ENCODE measurements around the gene CDC14A. TPM values are rescaled to one million over a fixed set of nuclear protein-coding genes. Genes with fewer than 3 reads are reported as not detected.

The CDC14A gene
- total and polyA plus RNA-seq, 2 donors = 8.3 to 9.8 TPM

- Histone ChIP-seq H3K27me3 (ENCODE audit: control insufficient read depth in 2 of 2, insufficient read depth in 1 of 2, low read length in 1 of 2) (no peaks in the 10 kb centered on the region), H3K4me1 (ENCODE audit: control insufficient read depth in 2 of 2, insufficient read depth in 2 of 2, low read length in 2 of 2) (peaks cover 2 to 20% of the 10 kb centered on the region in 2 donors), H3K36me3 (ENCODE audit: control insufficient read depth in 2 of 2, insufficient read depth in 2 of 2, low read length in 1 of 2) (peaks cover 0 to 2% of the 10 kb centered on the region in 2 donors), H3K4me3 (ENCODE audit: low read length in 2 of 2) (no peak overlapping the region), H3K9me3 (ENCODE audit: control insufficient read depth in 2 of 2, insufficient read depth in 1 of 2, low read length in 1 of 2) (no peaks in the 10 kb centered on the region), H3K27ac (ENCODE audit: low read depth in 1 of 2, low read length in 1 of 2) (peak overlapping the region in 1 of 2 donors; percentile 14)
- no peak for DNase-seq (ENCODE audit: low read depth in 6 of 9, low spot score in 9 of 9)
- WGBS = 90% methylated on average over 3 of the region's 3 CpGs
Measured at GRCh38 chr1:100438789-100439188, 86.5 kb downstream of the CDC14A start.

DNA sequence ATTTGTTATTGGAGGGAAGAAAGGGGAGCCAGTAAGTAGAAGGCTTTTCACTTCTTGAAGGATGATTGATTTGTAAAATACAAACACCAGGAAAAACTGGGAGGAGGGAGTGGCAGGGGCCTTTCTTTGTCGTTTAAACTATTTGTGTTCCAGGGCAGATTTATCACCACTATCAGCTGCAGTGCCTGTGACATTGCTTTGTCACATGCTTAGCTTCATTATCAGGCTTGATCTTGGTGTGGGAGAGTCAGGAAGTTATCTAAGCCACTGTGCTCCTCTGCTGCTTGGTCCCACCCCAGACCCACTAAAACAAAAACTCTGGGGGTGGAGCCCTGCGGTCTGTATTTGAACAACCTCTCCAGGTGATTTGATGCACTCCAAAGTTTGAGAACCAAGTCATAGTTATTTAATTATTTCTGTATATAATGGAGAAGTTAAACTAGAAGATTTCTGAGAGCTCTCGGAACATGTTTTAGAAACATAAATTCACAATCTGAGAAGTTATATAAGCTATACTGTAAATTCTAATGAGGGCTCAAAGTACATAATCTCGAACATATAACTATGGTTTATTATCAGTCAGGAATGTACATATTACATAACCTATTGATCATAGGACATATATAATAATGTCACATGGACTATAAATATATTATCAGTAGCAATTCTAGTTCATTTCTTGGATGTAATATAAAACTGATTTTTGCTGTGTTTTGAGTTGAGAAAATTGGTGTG, 87.9 kb downstream of the CDC14A start:
- WGBS = 29% methylated on average over 4 of the region's 4 CpGs
- Histone ChIP-seq H3K27me3 (ENCODE audit: control insufficient read depth in 2 of 2, insufficient read depth in 1 of 2, low read length in 1 of 2) (no peaks in the 10 kb centered on the region), H3K4me1 (ENCODE audit: control insufficient read depth in 2 of 2, insufficient read depth in 2 of 2, low read length in 2 of 2) (peaks cover 2 to 27% of the 10 kb centered on the region in 2 donors), H3K27ac (ENCODE audit: low read depth in 1 of 2, low read length in 1 of 2) (peak overlapping the region in 1 of 2 donors; percentile 69), H3K9me3 (ENCODE audit: control insufficient read depth in 2 of 2, insufficient read depth in 1 of 2, low read length in 1 of 2) (no peaks in the 10 kb centered on the region), H3K36me3 (ENCODE audit: control insufficient read depth in 2 of 2, insufficient read depth in 2 of 2, low read length in 1 of 2) (peaks cover 0 to 4% of the 10 kb centered on the region in 2 donors), H3K4me3 (ENCODE audit: low read length in 2 of 2) (no peak overlapping the region)
- peak in 6 of 9 donors; percentile 38 to 89 (median 72) for DNase-seq (ENCODE audit: low read depth in 6 of 9, low spot score in 9 of 9)

GRCh38 chr1:100441146-100441545, 88.8 kb downstream of the CDC14A start:
- Histone ChIP-seq H3K27me3 (ENCODE audit: control insufficient read depth in 2 of 2, insufficient read depth in 1 of 2, low read length in 1 of 2) (no peaks in the 10 kb centered on the region), H3K36me3 (ENCODE audit: control insufficient read depth in 2 of 2, insufficient read depth in 2 of 2, low read length in 1 of 2) (peaks cover 0 to 4% of the 10 kb centered on the region in 2 donors), H3K4me3 (ENCODE audit: low read length in 2 of 2) (no peak overlapping the region), H3K4me1 (ENCODE audit: control insufficient read depth in 2 of 2, insufficient read depth in 2 of 2, low read length in 2 of 2) (peaks cover 2 to 27% of the 10 kb centered on the region in 2 donors), H3K9me3 (ENCODE audit: control insufficient read depth in 2 of 2, insufficient read depth in 1 of 2, low read length in 1 of 2) (no peaks in the 10 kb centered on the region), H3K27ac (ENCODE audit: low read depth in 1 of 2, low read length in 1 of 2) (peak overlapping the region in 1 of 2 donors; percentile 51)
- WGBS = 84% methylated on average over 2 of the region's 2 CpGs
- peak in 1 of 9 donors; percentile 62 for DNase-seq (ENCODE audit: low read depth in 6 of 9, low spot score in 9 of 9)

DNA sequence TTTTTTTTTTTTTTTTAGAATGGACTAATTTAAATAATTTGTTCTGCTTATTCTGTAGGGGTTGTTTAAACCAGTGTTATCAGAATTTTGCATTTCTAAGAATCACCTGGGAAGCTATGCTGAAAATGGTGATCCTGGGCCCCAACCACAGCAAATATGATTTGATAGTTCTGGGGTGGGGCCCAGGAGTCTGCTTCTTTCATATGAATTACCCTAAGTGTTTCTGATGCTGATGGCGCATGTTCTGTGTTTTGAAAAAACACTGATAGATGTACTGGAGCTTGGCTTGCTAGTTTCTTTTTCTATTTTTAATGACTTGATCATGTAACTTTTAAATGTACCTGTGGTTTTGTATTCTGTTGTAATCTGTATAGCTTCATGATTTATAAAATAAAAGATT, 89.3 kb downstream of the CDC14A start:
- H3K36me3 ChIP-seq (ENCODE audit: control insufficient read depth in 2 of 2, insufficient read depth in 2 of 2, low read length in 1 of 2) = peaks cover 0 to 4% of the 10 kb centered on the region in 2 donors
- no peaks in the 10 kb centered on the region for H3K9me3 ChIP-seq (ENCODE audit: control insufficient read depth in 2 of 2, insufficient read depth in 1 of 2, low read length in 1 of 2)
- H3K27me3 ChIP-seq (ENCODE audit: control insufficient read depth in 2 of 2, insufficient read depth in 1 of 2, low read length in 1 of 2) = no peaks in the 10 kb centered on the region
- H3K4me3 ChIP-seq (ENCODE audit: low read length in 2 of 2) = no peak overlapping the region
- DNase-seq (ENCODE audit: low read depth in 6 of 9, low spot score in 9 of 9) = no peak
- H3K4me1 ChIP-seq (ENCODE audit: control insufficient read depth in 2 of 2, insufficient read depth in 2 of 2, low read length in 2 of 2) = peaks cover 2 to 27% of the 10 kb centered on the region in 2 donors
- peak overlapping the region in 1 of 2 donors; percentile 51 for H3K27ac ChIP-seq (ENCODE audit: low read depth in 1 of 2, low read length in 1 of 2)
- WGBS = 89% methylated on average over 1 of the region's 1 CpG

- Histone ChIP-seq H3K36me3 (ENCODE audit: control insufficient read depth in 2 of 2, insufficient read depth in 2 of 2, low read length in 1 of 2) (peaks cover 0 to 4% of the 10 kb centered on the region in 2 donors), H3K4me3 (ENCODE audit: low read length in 2 of 2) (no peak overlapping the region), H3K9me3 (ENCODE audit: control insufficient read depth in 2 of 2, insufficient read depth in 1 of 2, low read length in 1 of 2) (no peaks in the 10 kb centered on the region), H3K27ac (ENCODE audit: low read depth in 1 of 2, low read length in 1 of 2) (peak overlapping the region; percentile 56 to 62), H3K27me3 (ENCODE audit: control insufficient read depth in 2 of 2, insufficient read depth in 1 of 2, low read length in 1 of 2) (no peaks in the 10 kb centered on the region), H3K4me1 (ENCODE audit: control insufficient read depth in 2 of 2, insufficient read depth in 2 of 2, low read length in 2 of 2) (peaks cover 0 to 24% of the 10 kb centered on the region in 2 donors)
- WGBS = 60% methylated on average over 7 of the region's 7 CpGs
- DNase-seq (ENCODE audit: low read depth in 6 of 9, low spot score in 9 of 9) = no peak
Measured at GRCh38 chr1:100443811-100444571, 91.7 kb downstream of the CDC14A start.

DNA sequence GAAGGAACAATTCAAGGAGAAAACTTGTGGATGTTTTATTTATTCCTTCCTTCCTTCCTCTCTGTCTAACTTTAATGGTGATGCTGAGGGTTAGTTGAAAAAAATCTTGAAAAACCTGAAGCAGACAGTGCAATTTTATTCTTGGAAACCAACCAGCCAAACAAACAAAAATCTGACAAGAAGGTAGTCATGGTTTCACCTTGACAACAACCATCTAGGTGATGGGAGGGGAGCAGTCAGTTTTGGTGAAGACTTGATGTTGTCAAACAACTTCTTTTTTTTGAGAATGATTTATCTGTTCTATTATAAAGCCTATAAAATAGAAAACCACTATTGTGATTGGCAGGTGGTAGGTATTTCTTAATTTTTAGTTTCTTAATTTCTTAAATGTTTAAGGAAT, 93.3 kb downstream of the CDC14A start:
- Histone ChIP-seq H3K4me1 (ENCODE audit: control insufficient read depth in 2 of 2, insufficient read depth in 2 of 2, low read length in 2 of 2) (peaks cover 0 to 12% of the 10 kb centered on the region in 2 donors), H3K27me3 (ENCODE audit: control insufficient read depth in 2 of 2, insufficient read depth in 1 of 2, low read length in 1 of 2) (no peaks in the 10 kb centered on the region), H3K27ac (ENCODE audit: low read depth in 1 of 2, low read length in 1 of 2) (peak overlapping the region in 1 of 2 donors; percentile 18), H3K4me3 (ENCODE audit: low read length in 2 of 2) (no peak overlapping the region), H3K36me3 (ENCODE audit: control insufficient read depth in 2 of 2, insufficient read depth in 2 of 2, low read length in 1 of 2) (peaks cover 0 to 4% of the 10 kb centered on the region in 2 donors), H3K9me3 (ENCODE audit: control insufficient read depth in 2 of 2, insufficient read depth in 1 of 2, low read length in 1 of 2) (no peaks in the 10 kb centered on the region)
- peak in 1 of 9 donors; percentile 66 for DNase-seq (ENCODE audit: low read depth in 6 of 9, low spot score in 9 of 9)

DNA sequence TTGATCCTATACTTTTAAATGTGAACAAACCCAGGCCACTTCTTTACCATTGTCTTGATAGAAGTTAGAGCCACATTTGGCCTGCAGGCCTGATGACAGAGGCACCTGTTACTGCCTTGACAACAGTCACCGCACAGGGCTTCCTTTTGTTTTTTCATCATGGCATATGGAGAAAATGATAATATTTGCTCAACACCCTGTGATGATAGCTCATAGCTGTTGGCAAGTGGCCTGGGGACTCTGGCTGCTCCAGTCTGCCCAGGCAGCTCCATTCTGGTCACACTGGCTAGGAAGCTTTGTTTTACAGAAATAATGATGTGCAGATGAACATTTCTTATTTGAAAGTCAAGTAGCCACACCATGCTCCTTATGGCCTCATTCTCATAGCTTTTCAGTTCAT, 96.1 kb downstream of the CDC14A start:
- WGBS = 100% methylated on average over 1 of the region's 1 CpG
- Histone ChIP-seq H3K27ac (ENCODE audit: low read depth in 1 of 2, low read length in 1 of 2) (no peak overlapping the region), H3K4me1 (ENCODE audit: control insufficient read depth in 2 of 2, insufficient read depth in 2 of 2, low read length in 2 of 2) (peaks cover 0 to 10% of the 10 kb centered on the region in 2 donors), H3K27me3 (ENCODE audit: control insufficient read depth in 2 of 2, insufficient read depth in 1 of 2, low read length in 1 of 2) (no peaks in the 10 kb centered on the region), H3K9me3 (ENCODE audit: control insufficient read depth in 2 of 2, insufficient read depth in 1 of 2, low read length in 1 of 2) (no peaks in the 10 kb centered on the region), H3K4me3 (ENCODE audit: low read length in 2 of 2) (no peak overlapping the region), H3K36me3 (ENCODE audit: control insufficient read depth in 2 of 2, insufficient read depth in 2 of 2, low read length in 1 of 2) (peaks cover 0 to 4% of the 10 kb centered on the region in 2 donors)
- DNase-seq (ENCODE audit: low read depth in 6 of 9, low spot score in 9 of 9) = no peak

DNA sequence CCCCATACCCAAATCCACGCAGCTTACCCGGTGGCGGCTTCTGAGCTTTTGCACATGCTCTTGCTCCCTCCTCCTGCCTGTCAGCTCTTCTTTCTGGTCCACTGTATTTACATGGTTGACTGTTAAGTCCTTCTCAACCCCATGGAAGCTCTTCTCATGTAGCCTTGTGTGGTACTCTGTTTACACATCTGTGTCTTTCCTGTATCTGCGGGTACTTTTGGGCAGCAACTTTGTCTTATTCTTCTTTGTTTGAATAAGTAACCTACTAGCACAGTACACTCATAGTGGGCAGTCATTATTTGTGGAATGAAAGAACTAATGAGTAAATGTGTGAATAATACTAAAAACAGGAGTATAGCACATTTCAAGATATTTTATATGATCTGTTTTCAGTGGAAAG, 97.2 kb downstream of the CDC14A start:
- 85% methylated on average over 4 of the region's 4 CpGs for WGBS
- Histone ChIP-seq H3K4me3 (ENCODE audit: low read length in 2 of 2) (no peak overlapping the region), H3K27me3 (ENCODE audit: control insufficient read depth in 2 of 2, insufficient read depth in 1 of 2, low read length in 1 of 2) (no peaks in the 10 kb centered on the region), H3K27ac (ENCODE audit: low read depth in 1 of 2, low read length in 1 of 2) (no peak overlapping the region), H3K9me3 (ENCODE audit: control insufficient read depth in 2 of 2, insufficient read depth in 1 of 2, low read length in 1 of 2) (no peaks in the 10 kb centered on the region), H3K4me1 (ENCODE audit: control insufficient read depth in 2 of 2, insufficient read depth in 2 of 2, low read length in 2 of 2) (peaks cover 0 to under 1% of the 10 kb centered on the region in 2 donors), H3K36me3 (ENCODE audit: control insufficient read depth in 2 of 2, insufficient read depth in 2 of 2, low read length in 1 of 2) (no peaks in the 10 kb centered on the region)
- DNase-seq (ENCODE audit: low read depth in 6 of 9, low spot score in 9 of 9) = no peak

GRCh38 chr1:100452641-100453040, 100.3 kb downstream of the CDC14A start:
- no peaks in the 10 kb centered on the region for H3K9me3 ChIP-seq (ENCODE audit: control insufficient read depth in 2 of 2, insufficient read depth in 1 of 2, low read length in 1 of 2)
- DNase-seq (ENCODE audit: low read depth in 6 of 9, low spot score in 9 of 9) = peak in 1 of 9 donors; percentile 54
- H3K27ac ChIP-seq (ENCODE audit: low read depth in 1 of 2, low read length in 1 of 2) = no peak overlapping the region
- H3K27me3 ChIP-seq (ENCODE audit: control insufficient read depth in 2 of 2, insufficient read depth in 1 of 2, low read length in 1 of 2) = no peaks in the 10 kb centered on the region
- no peaks in the 10 kb centered on the region for H3K4me1 ChIP-seq (ENCODE audit: control insufficient read depth in 2 of 2, insufficient read depth in 2 of 2, low read length in 2 of 2)
- H3K36me3 ChIP-seq (ENCODE audit: control insufficient read depth in 2 of 2, insufficient read depth in 2 of 2, low read length in 1 of 2) = no peaks in the 10 kb centered on the region
- H3K4me3 ChIP-seq (ENCODE audit: low read length in 2 of 2) = no peak overlapping the region
- WGBS = 94% methylated on average over 1 of the region's 1 CpG
